HFFc6 (cell line): ENCODE measurements around the gene TTC12. TPM values are rescaled to one million over a fixed set of nuclear protein-coding genes. Genes with fewer than 3 reads are reported as not detected.

Source experiments
- DNase-seq: peaks from one replicate; pipeline ENCODE4 v3.0.0-alpha.2; 2018
- H3K27ac Mint-ChIP-seq: 2 replicates; pipeline ENCODE4 v1.8.0; 2020; ENCODE audit warnings: mild to moderate bottlenecking, mixed read lengths
- H3K27me3 Mint-ChIP-seq: 2 replicates; pipeline ENCODE4 v1.8.0; 2021; ENCODE audit warnings: mild to moderate bottlenecking, moderate library complexity, mixed read lengths; ENCODE audit not compliant: insufficient read depth
- H3K36me3 Mint-ChIP-seq: 2 replicates; pipeline ENCODE4 v1.8.0; 2021; ENCODE audit warnings: low read depth, mixed read lengths
- H3K4me1 Mint-ChIP-seq: 2 replicates; pipeline ENCODE4 v1.8.0; 2020; ENCODE audit warnings: low read depth, mixed read lengths
- H3K4me3 Mint-ChIP-seq: 2 replicates; pipeline ENCODE4 v1.8.0; 2020; ENCODE audit warnings: mild to moderate bottlenecking, moderate library complexity, mixed read lengths
- H3K9me3 Mint-ChIP-seq: 2 replicates; pipeline ENCODE4 v1.8.0; 2020; ENCODE audit warnings: mild to moderate bottlenecking, mixed read lengths
- CTCF ChIP-seq: fragments of 200-600 bp; sonication (generic); IDR thresholded peaks from 2 replicates; pipeline ENCODE4 v1.5.0; 2021; ENCODE audit warnings: antibody characterized with exemption, mild to moderate bottlenecking
- total RNA-seq, 6 experiments: library from RNA; stranded (reverse); fragmentation: NEBNext Ultra II Directional; extraction: Animal tissue kit (Norgen Biotek cat#: 25700); gene quantifications; 2 replicates in 1 of 6; 3 replicates in 5 of 6; pipeline ENCODE4 v1.2.3, GENCODE V29; 2021

TTC12 gene
- total RNA-seq, 6 experiments from 2014 or later = 7.4 to 11.4 (median 9.5) TPM

GRCh38 chr11:113375402-113375801 lies 61.0 kb downstream of the TTC12 start:
- no peak overlapping the region for H3K27ac Mint-ChIP-seq
- H3K4me1 Mint-ChIP-seq = peaks cover 34% of the 10 kb centered on the region
- TF ChIP-seq CTCF = no peak
- H3K4me3 Mint-ChIP-seq = no peak overlapping the region
- no peaks in the 10 kb centered on the region for H3K36me3 Mint-ChIP-seq
- no peak for DNase-seq
- peaks cover 3% of the 10 kb centered on the region; the same call in 1 of the 2 replicates for H3K27me3 Mint-ChIP-seq
- H3K9me3 Mint-ChIP-seq = no peaks in the 10 kb centered on the region

- no peak for DNase-seq
- Mint-ChIP-seq H3K27ac (no peak overlapping the region), H3K36me3 (no peaks in the 10 kb centered on the region), H3K4me3 (no peak overlapping the region), H3K27me3 (peaks cover 3% of the 10 kb centered on the region; the same call in 1 of the 2 replicates), H3K4me1 (peaks cover 30% of the 10 kb centered on the region), H3K9me3 (no peaks in the 10 kb centered on the region)
- no peak for TF ChIP-seq CTCF
Measured at GRCh38 chr11:113376156-113376555, 61.8 kb downstream of the TTC12 start.

- Mint-ChIP-seq H3K4me1 (peaks cover 28% of the 10 kb centered on the region), H3K27ac (no peak overlapping the region), H3K36me3 (no peaks in the 10 kb centered on the region), H3K4me3 (no peak overlapping the region), H3K27me3 (peaks cover 5% of the 10 kb centered on the region), H3K9me3 (no peaks in the 10 kb centered on the region)
- DNase-seq = no peak
- TF ChIP-seq CTCF = no peak
Measured at GRCh38 chr11:113377681-113378412, 63.5 kb downstream of the TTC12 start.

- no peak overlapping the region for H3K27ac Mint-ChIP-seq
- no peaks in the 10 kb centered on the region for H3K36me3 Mint-ChIP-seq
- no peak overlapping the region for H3K4me3 Mint-ChIP-seq
- H3K9me3 Mint-ChIP-seq = no peaks in the 10 kb centered on the region
- TF ChIP-seq CTCF = no peak
- no peak for DNase-seq
- H3K4me1 Mint-ChIP-seq = peaks cover 19% of the 10 kb centered on the region
- H3K27me3 Mint-ChIP-seq = peaks cover 5% of the 10 kb centered on the region
Measured at GRCh38 chr11:113378692-113379091, 64.3 kb downstream of the TTC12 start.

GRCh38 chr11:113382121-113382520 lies 67.7 kb downstream of the TTC12 start:
- Mint-ChIP-seq H3K36me3 (no peaks in the 10 kb centered on the region), H3K4me1 (peaks cover 25% of the 10 kb centered on the region), H3K27me3 (peaks cover 5% of the 10 kb centered on the region), H3K4me3 (no peak overlapping the region), H3K27ac (no peak overlapping the region), H3K9me3 (no peaks in the 10 kb centered on the region)
- TF ChIP-seq CTCF = no peak
- DNase-seq = no peak
